Endodermal cell (in vitro differentiated cells): ENCODE results near the gene GABRG3. TPM values are rescaled to one million over a fixed set of nuclear protein-coding genes. Genes with fewer than 3 reads are reported as not detected.

ENCODE experiments used
- DNase-seq: peaks from one replicate; pipeline ENCODE4 v3.0.0-alpha.2; 2017
- H3K27ac ChIP-seq: 2 replicates; pipeline ENCODE4 v1.5.1; 2013; ENCODE audit warnings: mild to moderate bottlenecking, low read depth, low read length, moderate library complexity
- H3K27me3 ChIP-seq: 2 replicates; pipeline ENCODE4 v1.6.1; 2013; ENCODE audit warnings: mild to moderate bottlenecking, low read length, moderate library complexity; ENCODE audit not compliant: insufficient read depth, control insufficient read depth, poor library complexity, severe bottlenecking
- H3K36me3 ChIP-seq: 2 replicates; pipeline ENCODE4 v1.7.0; 2013; ENCODE audit warnings: mild to moderate bottlenecking, low read length, moderate library complexity; ENCODE audit not compliant: control insufficient read depth, insufficient read depth
- H3K4me1 ChIP-seq: one replicate; pipeline ENCODE4 v1.7.0; 2013; ENCODE audit warnings: low read length; ENCODE audit not compliant: control insufficient read depth, insufficient read depth
- H3K4me3 ChIP-seq: 2 replicates; pipeline ENCODE4 v1.5.1; 2013; ENCODE audit warnings: mild to moderate bottlenecking, low read length, moderate library complexity
- H3K9ac ChIP-seq: 2 replicates; pipeline ENCODE4 v1.6.1; 2013; ENCODE audit warnings: mild to moderate bottlenecking, low read length, moderate library complexity; ENCODE audit not compliant: poor library complexity, severe bottlenecking; ENCODE audit errors: extremely low read depth
- H3K9me3 ChIP-seq: 2 replicates; pipeline ENCODE4 v1.6.1; 2013; ENCODE audit warnings: mild to moderate bottlenecking, low read length, moderate library complexity; ENCODE audit not compliant: control insufficient read depth
- H3K27ac Mint-ChIP-seq: 2 replicates; pipeline ENCODE4 v1.8.0; 2020; ENCODE audit warnings: mixed read lengths
- H3K27me3 Mint-ChIP-seq: 2 replicates; pipeline ENCODE4 v1.8.0; 2021; ENCODE audit warnings: mild to moderate bottlenecking, mixed read lengths; ENCODE audit not compliant: insufficient read depth
- H3K36me3 Mint-ChIP-seq: 2 replicates; pipeline ENCODE4 v1.8.0; 2020; ENCODE audit warnings: low read depth, mixed read lengths
- H3K4me1 Mint-ChIP-seq: 2 replicates; pipeline ENCODE4 v1.8.0; 2020; ENCODE audit warnings: mixed read lengths
- H3K4me3 Mint-ChIP-seq: 2 replicates; pipeline ENCODE4 v1.8.0; 2020; ENCODE audit warnings: mild to moderate bottlenecking, moderate library complexity, mixed read lengths
- H3K9me3 Mint-ChIP-seq: 2 replicates; pipeline ENCODE4 v1.8.0; 2020; ENCODE audit warnings: mild to moderate bottlenecking, mixed read lengths
- WGBS, 2 experiments: methylation state at CpG; one replicate each; pipeline versions ENCODE4 v1.1.5 to v1.1.7; 2013; ENCODE audit warnings: missing lambda C conversion rate in 2 of 2, mixed read lengths in 1 of 2; ENCODE audit not compliant: insufficient coverage in 1 of 2, insufficient read length in 1 of 2; 5-methylcytosine and 5-hydroxymethylcytosine counted together
- total RNA-seq, 2 donors: library from RNA; stranded (reverse); fragmentation: NEBNext Ultra II Directional in 1 of 2; extraction: Animal tissue kit (Norgen Biotek cat#: 25700) in 1 of 2; gene quantifications; 2 replicates in 1 of 2; 3 replicates in 1 of 2; pipeline ENCODE4 v1.2.1, GENCODE V29; 2021
- TF ChIP-seq, protein P1 (sequence below): fragments of 200-600 bp; sonication (generic); conservative IDR thresholded peaks from 2 replicates; pipeline ENCODE4 v1.5.0; 2021; ENCODE audit warnings: antibody characterized with exemption, mild to moderate bottlenecking

GABRG3 gene
- total RNA-seq, 2 donors from 2014 or later: 0.48 to 0.84 TPM

DNA sequence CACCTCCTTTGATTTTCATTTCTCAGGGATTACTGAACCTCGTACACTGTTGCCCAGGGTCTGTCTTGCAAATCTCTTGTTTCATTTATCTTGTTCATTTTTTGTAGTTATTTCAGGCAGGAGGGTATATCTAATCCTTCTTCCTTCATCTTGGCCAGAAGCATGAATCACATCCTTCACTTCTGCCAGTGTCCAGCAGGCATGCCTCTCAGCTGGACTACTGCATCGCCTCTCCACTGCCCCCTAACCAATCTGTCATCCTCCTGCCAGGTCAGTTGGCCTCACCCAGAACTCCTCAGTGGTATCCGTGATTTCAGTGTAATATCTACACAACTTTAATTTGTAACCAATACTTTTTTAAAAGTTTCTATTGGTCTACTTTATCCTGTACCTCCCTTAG lies 297.9 kb downstream of the GABRG3 start:
- H3K9ac ChIP-seq: no peak overlapping the region
- no peak overlapping the region for H3K27ac ChIP-seq
- Mint-ChIP-seq H3K36me3 (no peaks in the 10 kb centered on the region), H3K27ac (no peak overlapping the region), H3K4me3 (no peak overlapping the region), H3K4me1 (no peaks in the 10 kb centered on the region), H3K9me3 (peaks cover 5% of the 10 kb centered on the region), H3K27me3 (no peaks in the 10 kb centered on the region)
- H3K4me1 ChIP-seq: no peaks in the 10 kb centered on the region
- H3K36me3 ChIP-seq: no peaks in the 10 kb centered on the region
- TF ChIP-seq, protein P1, sequence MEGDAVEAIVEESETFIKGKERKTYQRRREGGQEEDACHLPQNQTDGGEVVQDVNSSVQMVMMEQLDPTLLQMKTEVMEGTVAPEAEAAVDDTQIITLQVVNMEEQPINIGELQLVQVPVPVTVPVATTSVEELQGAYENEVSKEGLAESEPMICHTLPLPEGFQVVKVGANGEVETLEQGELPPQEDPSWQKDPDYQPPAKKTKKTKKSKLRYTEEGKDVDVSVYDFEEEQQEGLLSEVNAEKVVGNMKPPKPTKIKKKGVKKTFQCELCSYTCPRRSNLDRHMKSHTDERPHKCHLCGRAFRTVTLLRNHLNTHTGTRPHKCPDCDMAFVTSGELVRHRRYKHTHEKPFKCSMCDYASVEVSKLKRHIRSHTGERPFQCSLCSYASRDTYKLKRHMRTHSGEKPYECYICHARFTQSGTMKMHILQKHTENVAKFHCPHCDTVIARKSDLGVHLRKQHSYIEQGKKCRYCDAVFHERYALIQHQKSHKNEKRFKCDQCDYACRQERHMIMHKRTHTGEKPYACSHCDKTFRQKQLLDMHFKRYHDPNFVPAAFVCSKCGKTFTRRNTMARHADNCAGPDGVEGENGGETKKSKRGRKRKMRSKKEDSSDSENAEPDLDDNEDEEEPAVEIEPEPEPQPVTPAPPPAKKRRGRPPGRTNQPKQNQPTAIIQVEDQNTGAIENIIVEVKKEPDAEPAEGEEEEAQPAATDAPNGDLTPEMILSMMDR: peak; percentile 27
- no peak for DNase-seq
- WGBS, 2 experiments: 80 to 86% methylated on average over 1 to 3 of the region's 3 CpGs
- H3K27me3 ChIP-seq: no peaks in the 10 kb centered on the region
- no peaks in the 10 kb centered on the region for H3K9me3 ChIP-seq
- H3K4me3 ChIP-seq: no peak overlapping the region

DNA sequence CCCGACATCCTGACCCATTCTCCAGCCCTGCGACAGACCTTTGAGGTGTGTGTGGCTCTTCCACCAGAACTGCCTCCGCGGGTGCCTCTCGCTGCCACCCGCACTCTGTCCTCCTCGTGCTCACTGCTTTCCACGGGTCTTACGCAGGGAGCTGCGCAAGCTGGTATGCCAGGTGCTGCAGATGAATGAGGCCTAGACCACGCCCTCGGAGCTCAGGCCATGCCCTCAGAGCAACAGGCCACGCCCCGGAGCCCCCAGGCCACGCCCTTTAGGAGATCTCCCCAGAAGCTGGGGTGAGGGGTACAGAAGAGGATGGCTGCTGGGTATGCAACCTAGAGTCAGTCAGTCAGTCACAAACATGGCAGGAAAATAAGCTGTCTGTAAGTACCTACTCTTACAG lies 300.3 kb downstream of the GABRG3 start:
- no peak overlapping the region for H3K27ac Mint-ChIP-seq
- DNase-seq: no peak
- Histone ChIP-seq H3K27me3 (no peaks in the 10 kb centered on the region), H3K36me3 (no peaks in the 10 kb centered on the region), H3K4me3 (no peak overlapping the region), H3K27ac (no peak overlapping the region), H3K9me3 (no peaks in the 10 kb centered on the region), H3K9ac (no peak overlapping the region), H3K4me1 (no peaks in the 10 kb centered on the region)
- no peaks in the 10 kb centered on the region for H3K36me3 Mint-ChIP-seq
- TF ChIP-seq, protein P1: no peak
- no peak overlapping the region for H3K4me3 Mint-ChIP-seq
- peaks cover 4% of the 10 kb centered on the region for H3K4me1 Mint-ChIP-seq
- WGBS, 2 experiments: 91 to 96% methylated on average over 4 to 15 of the region's 15 CpGs
- no peaks in the 10 kb centered on the region for H3K27me3 Mint-ChIP-seq
- H3K9me3 Mint-ChIP-seq: peaks cover 5% of the 10 kb centered on the region

DNA sequence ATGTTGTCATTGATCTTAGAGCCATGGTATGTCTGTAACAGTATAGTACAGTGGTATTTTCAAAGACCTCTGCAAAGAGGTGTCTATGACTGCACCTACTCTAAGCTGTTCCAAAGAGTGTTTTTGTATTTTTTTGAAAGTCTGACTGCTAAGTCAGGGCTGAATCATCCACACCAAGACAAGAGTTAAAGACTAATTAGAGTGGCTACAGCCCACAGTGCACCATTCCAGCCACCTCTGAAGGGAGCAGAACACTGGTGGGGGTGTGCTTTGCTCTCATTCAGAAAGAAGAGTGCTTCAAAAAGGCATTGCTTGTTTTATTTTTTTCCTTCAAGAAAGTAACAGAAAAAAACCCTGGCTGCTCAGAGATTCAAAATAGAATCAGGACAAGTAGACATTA lies 301.4 kb downstream of the GABRG3 start:
- Histone ChIP-seq H3K36me3 (no peaks in the 10 kb centered on the region), H3K9me3 (no peaks in the 10 kb centered on the region), H3K4me3 (no peak overlapping the region), H3K27me3 (no peaks in the 10 kb centered on the region), H3K27ac (no peak overlapping the region), H3K4me1 (no peaks in the 10 kb centered on the region), H3K9ac (no peak overlapping the region)
- TF ChIP-seq, protein P1: no peak
- Mint-ChIP-seq H3K9me3 (no peaks in the 10 kb centered on the region), H3K27ac (no peak overlapping the region), H3K27me3 (no peaks in the 10 kb centered on the region), H3K4me1 (peaks cover 4% of the 10 kb centered on the region), H3K36me3 (no peaks in the 10 kb centered on the region), H3K4me3 (no peak overlapping the region)
- no peak for DNase-seq
